GM10847 (cell line): ENCODE data around the gene WDR26.

ENCODE experiments used
- POLR2A ChIP-seq: IDR thresholded peaks from 2 replicates; pipeline ENCODE4 v1.6.1; 2011; ENCODE audit not compliant: insufficient read length; ENCODE audit errors: extremely low read depth

WDR26 gene

DNA sequence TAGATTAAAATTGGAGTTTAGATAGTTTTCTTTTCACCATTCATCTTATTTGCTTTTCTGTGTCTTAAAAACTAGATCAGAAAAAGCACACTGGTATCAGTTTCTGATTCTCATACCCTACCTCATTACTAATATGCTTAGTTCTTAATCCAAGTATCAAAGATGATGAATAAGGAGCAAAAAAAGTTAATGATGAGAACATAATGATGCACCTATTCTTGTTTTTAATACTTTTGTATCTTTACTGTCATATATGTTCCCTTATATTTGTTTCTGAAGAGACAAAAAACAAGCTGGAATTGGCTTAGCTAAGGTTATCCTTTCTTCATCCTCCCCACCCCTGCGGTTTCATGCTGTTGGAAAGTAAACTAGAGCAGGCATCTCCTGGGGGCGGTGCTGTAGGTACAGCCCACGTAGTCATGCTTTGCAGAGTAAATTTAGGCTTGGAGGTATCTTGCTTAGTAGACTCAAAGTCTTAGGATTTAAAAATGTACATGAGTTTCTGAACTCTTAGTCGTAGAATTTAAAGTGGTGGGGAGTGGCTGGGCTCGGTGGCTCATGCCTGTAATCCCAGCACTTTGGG lies 61.5 kb downstream of the WDR26 start:
- no peak for TF ChIP-seq POLR2A

DNA sequence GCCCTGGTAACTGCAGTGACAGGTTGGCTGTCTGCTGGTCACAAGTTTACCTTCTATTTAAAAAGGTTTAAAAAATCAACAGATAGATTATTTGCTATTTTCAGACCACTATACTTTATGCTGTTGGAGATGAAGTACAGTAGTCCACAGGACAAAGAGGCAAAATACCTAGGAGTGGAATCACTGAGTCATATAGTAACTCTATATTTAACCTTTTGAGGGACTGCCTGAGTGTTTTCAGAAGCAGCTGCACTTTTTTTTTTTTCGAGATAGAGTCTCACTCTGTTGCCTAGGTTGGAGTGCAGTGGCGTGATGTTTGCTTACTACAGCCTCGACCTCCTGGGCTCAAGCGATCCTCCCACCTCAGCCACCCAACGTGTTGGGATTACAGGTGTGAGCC lies 66.2 kb downstream of the WDR26 start:
- no peak for TF ChIP-seq POLR2A

DNA sequence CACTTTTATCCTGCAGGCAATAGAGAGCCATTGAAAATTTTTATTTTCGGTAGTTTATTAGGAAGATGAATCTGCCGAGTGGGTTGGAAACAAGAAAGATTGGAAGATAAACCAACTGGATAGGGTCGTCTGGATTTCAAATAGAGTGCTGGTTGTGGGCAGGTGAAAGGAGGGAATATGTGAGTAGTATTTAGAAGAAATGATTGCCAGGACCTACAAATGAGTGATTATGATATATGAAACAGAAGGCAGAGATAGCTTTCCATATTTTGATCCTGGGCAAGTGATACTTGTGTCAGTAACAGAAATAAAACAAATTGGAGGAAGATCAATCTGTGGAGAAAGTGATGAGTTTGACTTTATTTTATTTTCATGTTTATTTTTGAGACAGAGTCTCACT lies 75.4 kb downstream of the WDR26 start:
- TF ChIP-seq POLR2A, result no peak

DNA sequence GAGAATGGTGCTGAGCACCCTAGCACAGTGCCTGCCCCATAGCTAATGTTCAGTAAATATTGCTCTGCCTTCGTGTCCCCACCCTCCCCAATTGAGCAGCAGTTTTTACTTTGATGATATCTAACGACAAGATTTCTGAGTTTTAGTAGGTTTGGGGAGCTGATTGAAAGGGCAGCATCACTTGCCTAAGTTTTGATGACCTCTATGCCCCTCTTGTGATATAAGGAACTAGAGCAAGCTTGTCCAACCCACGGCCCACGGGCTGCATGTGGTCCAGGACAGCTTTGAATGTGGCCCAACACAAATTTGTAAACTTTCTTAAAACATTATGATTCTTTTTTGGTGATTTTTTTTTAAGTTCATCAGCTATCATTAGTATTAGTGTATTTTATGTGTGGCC lies 76.4 kb downstream of the WDR26 start:
- TF ChIP-seq POLR2A, result no peak

DNA sequence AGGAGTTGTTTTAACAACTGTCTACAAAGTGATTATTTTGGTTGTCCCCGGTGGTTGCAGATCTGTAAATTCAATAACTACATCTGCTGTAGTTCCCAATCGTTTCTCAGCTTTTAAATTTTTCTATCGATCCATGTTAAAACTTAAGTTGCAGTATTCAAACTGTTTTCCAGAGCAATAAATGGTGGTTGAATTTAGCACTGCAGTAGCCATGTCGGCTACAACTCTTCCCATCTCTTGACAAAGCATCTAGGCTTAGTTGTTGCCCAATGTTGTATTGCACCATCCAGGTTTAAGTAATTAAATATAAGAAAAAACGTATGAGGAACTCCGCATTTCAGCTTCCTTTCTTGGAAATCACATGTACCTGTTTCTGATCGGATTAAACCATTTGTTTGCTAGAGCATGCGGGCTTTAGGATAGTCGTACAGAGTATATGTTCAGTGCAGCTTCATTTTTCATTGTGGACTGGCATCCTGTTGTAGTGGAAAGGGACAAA lies 76.9 kb downstream of the WDR26 start:
- TF ChIP-seq POLR2A, result no peak

DNA sequence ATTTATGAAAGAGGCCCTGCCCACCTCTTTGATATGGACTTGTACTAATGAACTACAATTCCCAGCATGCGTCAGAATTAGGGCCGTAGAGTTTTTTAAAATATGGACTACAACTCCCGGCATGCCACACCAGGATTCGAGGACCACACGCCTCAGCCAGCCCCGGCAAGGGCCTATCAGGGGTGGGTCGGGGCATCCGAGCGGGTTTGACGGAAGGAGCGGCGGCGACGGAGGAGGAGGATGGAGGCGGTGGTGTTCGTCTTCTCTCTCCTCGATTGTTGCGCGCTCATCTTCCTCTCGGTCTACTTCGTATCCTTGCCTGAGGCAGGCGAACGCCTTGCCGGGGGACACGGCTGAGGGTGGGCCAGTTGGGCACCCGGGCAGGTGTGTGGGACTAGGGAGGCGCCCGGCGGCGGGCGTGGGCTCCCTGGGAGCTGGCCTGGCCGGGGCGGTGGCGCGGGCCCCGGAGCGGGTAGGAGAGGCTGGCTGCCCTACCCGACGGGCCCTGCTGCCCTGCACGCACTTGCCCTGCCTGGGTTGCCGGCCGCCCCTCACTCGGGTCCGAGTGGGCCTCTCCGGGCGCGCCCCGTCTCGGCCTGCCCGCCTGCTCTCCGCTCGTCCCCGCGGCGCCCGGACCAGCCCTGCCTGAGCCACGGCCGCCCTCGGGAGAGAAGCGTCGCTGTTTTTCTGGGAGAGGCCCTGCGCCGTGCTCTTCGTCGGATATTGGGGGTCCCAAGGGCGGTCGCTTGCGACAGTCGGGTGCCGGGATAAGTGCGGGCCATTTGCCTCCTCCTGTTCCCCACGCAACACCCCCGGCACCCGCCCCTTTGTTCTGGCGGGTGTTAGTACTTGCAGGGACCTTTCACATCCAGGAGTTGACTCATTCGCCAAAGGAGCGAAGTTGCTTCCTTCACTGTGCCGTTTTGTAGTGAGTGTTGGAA lies 77.6 kb downstream of the WDR26 start, which contains the start of gene CNIH4:
Gene CNIH4, plus strand, starts transcription at position 195 of the 941 bp plus-strand sequence. Its CDS starts 46 bp downstream, at position 241.
- peak; percentile 78 for TF ChIP-seq POLR2A

DNA sequence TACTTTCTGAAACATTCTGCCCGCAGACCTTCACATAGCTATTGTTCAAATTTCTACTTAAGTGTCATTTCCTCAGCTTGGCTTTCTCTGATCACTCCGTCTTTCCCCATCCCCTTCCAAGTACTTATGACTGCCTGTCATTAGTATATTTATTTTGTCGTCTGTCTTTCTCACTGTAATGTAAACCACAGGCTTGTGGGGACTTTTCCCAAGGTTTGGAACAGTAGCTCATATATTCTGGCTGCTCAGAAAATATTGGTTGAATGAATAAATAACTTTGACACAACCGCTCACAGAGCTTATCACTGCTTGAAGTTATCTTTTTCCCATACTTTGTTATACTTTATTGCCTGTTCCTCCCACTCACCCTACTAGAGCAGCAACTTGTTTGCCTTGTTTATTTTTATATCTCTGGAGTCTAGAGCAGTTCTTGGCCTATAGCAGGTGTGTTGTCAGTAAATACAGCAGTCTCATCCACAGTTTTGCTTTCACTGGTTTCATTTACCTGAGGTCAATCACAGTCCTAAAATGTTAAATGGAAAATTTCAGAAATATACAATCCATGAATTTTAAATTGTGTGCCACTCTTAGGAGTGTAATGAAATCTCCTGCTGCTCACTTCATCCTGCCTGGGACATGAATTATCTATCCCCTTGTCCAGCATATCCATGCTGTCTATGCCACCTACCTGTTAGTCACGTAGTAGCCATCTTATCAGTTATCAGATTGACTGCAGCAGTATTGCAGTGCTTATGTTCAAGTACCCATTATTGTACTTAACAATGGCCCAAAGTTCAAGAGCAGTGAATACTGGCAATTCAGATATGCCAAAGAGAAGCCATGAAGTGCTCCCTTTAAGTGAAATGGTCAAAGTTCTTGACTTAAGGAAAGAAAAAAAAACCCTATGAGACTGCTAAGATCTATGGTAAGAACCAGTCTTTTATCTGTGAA lies 80.3 kb downstream of the WDR26 start:
- TF ChIP-seq POLR2A, result no peak

DNA sequence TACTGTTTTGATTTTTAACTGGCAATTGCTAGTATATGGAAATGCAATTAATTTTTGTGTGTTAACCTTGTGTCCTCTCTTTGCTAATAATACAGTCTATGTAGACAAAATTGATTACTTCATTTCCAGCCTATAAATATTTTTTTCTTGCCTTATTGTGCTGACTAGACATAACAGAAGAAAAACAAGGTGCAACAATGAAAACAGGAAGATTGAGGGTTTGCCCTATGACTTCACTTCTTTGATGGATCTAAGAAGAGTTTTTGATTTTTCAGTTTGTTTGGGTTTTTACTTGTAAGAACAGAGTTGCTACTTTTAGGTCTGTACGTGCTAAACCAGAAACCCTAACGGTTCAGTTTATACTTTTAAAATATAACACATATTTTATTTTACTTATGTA lies 86.5 kb downstream of the WDR26 start:
- no peak for TF ChIP-seq POLR2A

DNA sequence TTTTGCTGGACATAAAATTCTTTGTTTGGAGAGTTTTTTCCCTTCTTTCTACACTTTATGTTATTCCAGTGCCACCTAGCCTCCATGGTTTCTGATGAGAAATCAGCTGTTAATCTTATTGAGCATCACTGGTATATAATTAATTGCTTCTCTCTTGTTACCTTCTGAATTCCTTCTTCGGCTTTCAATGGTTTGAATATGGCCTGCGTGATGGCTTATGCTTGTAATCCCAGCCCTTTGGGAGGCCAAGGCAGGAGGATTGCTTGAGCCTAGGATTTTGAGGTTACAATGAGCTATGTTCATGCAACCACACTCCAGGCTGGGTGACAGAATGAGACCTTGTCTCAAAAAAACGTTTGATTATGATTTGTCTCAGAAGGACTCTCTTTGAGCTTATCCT lies 90.9 kb downstream of the WDR26 start:
- TF ChIP-seq POLR2A, result no peak

DNA sequence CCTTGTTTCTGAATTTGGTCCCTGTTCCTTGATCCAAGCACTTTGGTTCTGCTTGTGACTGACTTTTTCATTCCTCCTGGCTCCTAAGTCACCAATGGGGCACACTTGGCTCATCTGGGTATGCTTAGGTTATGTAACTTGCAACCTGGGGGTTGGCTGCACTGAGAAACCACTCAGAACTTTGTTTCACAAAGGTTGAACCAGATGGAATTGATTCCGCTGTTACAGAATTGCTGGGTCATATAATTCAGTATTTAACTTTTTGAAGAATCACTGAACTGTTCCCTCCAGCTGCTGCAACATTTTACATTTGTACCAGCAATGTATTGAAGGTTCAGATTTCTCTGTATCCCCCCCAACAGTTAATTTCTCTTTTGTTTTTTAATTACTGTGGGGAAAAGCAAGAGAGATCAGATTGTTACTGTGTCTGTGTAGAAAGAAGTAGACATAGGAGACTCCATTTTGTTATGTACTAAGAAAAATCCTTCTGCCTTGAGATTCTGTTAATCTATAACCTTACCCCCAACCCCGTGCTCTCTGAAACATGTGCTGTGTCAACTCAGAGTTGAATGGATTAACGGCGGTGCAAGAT lies 95.1 kb downstream of the WDR26 start:
- TF ChIP-seq POLR2A, result no peak

DNA sequence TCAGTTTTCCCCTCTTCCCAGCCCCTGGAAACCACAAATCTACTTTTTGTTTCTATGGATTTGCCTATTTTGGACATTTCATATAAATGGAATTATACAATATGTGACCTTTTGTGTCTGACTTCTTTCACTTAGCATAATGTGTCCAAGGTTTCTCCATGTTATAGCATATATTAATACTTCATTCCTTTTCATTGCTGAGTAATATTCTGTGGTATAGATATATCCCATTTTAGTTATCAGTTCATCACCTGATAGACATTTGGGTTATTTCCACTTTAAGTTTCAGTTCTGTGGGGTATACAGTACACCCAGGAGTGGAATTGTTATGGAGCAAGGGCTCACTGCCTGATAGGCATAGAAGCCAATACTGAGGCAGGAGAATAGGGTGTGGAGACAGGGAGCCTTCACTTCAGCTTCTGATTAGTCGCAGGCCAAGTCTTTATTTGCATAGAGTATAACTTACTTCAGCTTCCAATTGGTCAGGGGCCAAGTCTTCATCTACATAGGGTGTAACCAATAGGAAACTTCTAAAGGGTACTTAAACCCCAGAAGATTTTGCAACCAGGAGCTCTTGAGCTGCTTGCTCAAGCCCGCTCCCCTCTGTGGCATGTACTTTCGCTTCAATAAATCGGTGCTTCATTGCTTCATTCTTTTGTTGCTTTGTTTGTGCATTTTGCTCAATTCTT lies 96.3 kb downstream of the WDR26 start:
- no peak for TF ChIP-seq POLR2A
